C1 segment of cervical spinal cord (tissue), 14 donors: ENCODE results near the gene MMUT.
"Not testable (repeated sequence)": the region's sequence is repeated elsewhere in the genome, so short reads cannot be mapped to it uniquely, and the experiment has no call there.

Experiments
- DNase-seq, 14 donors: peaks; one replicate each; lab custom pipeline; 2025; lab: John Stamatoyannopoulos, UW

The MMUT gene

DNA sequence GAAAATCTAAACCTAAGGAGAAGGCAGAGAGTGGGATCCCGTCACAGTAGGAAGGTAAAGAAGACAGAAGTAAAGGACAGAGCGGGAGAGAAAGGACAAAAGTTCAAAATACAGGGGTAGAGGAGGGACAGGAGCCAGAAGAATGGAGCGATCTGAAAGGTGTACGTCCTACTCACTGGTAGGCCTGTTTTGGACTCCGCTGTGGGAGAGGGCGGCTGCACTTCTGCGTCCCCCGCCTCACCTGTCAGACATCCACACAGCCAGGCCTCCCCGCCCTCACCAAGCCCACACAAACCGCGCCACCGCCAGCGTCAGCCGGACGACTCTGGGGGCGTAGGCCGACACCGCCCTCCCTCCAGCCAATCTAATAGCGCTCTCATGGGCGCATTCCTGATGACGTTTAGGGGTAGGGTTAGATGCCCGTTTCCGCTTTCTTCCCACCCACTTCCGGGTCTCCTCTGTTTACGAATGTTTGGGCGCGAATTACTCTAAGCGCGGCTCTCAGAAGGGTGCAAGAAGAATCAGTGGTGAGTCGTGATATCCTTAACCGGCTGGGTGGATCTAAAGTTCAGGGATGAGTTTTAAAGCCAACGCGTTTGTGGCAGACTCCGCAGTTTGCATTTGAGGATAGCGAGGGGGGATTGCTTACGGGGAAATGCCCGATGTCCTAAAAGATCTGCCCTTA is at the start of gene MMUT, which contains the start of gene CENPQ:
MMUT (minus strand) TSS at position 327 of the 685 bp plus-strand sequence. CDS start 3,787 bp downstream, outside the sequence.
CENPQ (plus strand) TSS at position 444 of the 685 bp plus-strand sequence. CDS start 6,807 bp downstream, outside the sequence.
- DNase-seq: peak; percentile 31 to 92 (median 88)

- DNase-seq: no peak
Observed at GRCh38 chr6:49509342-49509741, 46.3 kb upstream of the MMUT start.

DNA sequence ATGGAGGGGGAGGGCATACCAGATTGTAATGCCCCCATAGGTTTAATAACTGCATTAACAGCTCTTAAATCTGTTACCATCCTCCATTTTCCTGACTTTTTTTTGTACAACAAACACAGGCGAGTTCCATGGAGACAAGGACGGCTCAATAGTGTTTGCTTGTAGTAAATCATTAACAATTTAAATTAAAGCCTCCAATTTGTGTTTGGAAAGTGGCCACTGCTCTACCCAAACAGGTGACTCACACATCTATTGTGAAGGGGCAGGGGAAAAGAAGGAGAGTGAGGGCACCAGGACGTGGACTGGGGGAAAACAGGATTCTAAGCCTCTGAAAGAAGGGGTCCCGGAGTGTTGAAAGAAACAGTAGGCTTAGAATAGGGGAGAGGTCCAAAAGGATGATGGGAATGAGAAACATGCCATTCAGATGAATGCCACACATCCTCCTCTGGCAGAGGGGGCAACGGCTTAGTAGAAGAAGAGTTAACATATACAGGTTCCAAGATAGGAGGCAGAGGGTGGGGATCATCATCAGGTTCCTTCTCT is 43.6 kb upstream of the MMUT start:
- DNase-seq: no peak

- DNase-seq: no peak
Observed at GRCh38 chr6:49504666-49505065, 41.6 kb upstream of the MMUT start.

DNA sequence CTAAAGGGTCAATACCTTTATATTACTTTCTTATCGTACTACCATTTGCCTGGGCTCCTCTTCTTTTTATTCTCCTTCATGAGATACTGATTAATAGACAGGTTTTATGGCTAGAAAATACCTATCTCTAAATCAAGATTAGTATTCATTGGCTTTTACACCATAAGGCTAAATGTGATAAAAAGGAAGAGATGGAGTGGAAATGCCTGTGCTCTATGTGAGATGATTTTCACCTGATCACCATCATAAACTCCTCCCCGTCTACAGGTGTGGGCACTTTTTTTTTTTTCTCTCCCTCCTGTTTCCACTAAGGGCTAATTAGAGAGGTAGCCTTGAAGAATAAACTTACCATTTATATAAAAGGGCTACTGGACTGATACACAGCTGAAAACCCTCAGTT is 36.6 kb upstream of the MMUT start, which contains the start of gene GLYATL3:
GLYATL3 (plus strand) TSS at position 301 of the 400 bp plus-strand sequence. CDS start 12,068 bp downstream, outside the sequence.
- no peak for DNase-seq

DNA sequence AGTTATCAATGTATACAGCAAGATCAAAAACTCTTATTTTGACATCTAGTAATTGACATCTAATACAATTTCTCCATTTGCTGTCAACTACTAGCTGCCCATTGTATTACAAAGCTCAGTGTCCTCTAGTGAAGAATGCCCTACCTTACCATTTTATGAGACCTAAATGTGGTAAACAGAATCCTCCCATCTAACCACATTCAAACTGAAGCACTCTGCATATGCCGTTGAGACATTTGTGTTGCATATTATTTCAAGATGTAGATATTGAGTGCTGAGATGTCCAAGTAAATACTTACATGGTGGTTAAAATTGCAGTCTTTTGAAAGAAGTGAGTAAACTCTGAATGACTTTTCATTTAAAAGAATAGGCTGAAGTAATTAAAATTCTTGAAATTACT is 36.1 kb upstream of the MMUT start:
- no peak for DNase-seq

DNA sequence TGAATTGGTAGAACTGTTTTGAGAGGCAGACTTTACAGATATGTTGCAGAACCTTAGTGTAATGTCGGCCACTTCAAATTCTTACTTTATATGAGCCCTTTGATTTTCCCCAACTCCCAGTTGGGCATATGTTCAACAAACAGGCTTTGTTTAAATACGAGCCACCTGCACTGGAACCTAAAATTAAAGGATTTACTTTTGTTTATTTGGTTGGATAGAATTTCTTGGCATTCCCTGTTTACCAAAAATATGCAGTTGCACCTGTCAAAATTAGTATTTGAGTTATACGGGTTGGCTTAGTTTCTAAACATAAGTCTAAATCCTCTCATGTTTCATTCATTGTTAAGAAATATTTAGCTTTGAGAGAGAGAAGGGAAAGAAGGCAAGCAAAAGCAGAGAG is 34.3 kb upstream of the MMUT start:
- DNase-seq: no peak

- DNase-seq: no peak
Observed at GRCh38 chr6:49490633-49491032, 27.6 kb upstream of the MMUT start.

DNA sequence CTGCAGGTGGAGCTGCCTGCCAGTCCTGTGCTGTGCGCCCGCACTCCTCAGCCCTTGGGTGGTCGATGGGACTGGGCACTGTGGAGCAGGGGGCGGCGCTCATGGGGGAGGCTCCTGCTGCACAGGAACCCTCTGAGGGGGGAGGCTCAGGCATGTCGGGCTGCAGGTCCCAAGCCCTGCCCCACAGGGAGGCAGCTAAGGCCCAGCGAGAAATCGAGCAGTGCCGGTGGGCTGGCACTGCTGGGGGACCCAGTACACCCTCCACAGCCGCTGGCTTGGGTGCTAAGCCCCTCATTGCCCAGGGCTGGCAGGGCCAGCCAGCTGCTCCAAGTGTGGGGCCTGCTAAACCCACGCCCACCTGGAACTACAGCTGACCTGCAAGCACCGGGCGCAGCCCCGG is 20.3 kb upstream of the MMUT start:
- DNase-seq: not testable (repeated sequence)

- DNase-seq: not testable (repeated sequence)
Observed at GRCh38 chr6:49481846-49482245, 18.8 kb upstream of the MMUT start.

DNA sequence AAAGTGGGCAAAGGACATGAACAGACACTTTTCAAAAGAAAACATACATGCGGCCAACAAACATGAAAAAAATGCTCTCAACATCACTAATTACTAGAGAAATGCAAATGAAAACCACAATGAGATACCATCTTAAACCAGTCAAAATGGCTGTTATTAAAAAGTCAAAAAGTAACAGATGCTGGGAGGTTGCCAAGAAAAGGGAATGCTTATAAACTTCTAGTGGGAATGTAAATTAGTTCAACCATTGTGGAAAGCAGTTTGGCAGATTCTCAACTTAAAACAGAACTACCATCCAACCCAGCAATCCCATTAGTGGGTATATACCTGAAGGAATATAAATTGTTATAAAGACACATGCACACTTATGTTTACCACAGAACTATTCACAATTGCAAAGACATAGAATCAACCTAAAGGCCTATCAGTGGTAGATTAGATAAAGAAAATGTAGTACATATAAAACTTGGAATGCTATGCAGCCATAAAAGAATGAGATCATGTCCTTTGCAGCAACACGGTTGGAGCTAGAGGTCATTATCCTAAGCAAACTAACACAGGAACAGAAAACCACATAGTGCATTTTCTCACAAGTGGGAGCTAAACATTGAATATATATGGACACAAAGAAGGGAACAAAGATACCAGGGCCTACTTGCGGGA is 16.4 kb upstream of the MMUT start:
- no peak for DNase-seq

DNA sequence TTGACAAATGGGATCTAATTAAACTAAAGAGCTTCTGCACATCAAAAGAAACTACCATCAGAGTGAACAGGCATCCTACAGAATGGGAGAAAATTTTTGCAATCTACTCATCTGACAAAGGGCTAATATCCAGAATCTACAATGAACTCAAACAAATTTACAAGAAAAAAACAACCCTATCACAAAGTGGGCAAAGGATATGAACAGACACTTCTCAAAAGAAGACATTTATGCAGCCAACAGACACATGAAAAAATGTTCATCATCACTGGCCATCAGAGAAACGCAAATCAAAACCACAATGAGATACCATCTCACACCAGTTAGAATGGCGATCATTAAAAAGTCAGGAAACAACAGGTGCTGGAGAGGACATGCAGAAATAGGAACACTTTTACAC is 13.5 kb upstream of the MMUT start:
- DNase-seq: not testable (repeated sequence)

GRCh38 chr6:49468042-49468441 is 5.0 kb upstream of the MMUT start:
- DNase-seq: no peak

GRCh38 chr6:49464691-49465090 is 1.6 kb upstream of the MMUT start:
- DNase-seq: no peak

DNA sequence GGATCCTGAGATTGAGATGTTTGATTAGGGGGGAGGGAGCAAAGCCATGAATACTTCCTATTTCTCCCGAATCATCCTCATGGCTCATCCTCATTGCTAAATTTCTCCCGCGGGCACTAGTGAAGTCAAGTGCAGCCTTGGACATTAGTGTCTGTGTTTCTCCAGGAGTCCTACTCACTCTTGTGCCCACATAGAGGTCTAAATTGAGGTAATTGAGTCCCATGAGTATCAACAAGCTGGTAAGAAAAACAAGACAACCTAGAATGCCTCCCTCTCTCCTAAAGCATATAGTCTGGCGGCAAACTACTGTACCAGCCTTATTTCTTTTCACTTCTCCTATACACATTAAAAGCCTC is 537 bp upstream of the MMUT start:
- DNase-seq: peak in 1 of 14 donors; percentile 30

GRCh38 chr6:49462599-49462926 is 490 bp downstream of the MMUT start:
- DNase-seq: no peak

- DNase-seq: no peak
Observed at GRCh38 chr6:49462071-49462470, 982 bp downstream of the MMUT start.

DNA sequence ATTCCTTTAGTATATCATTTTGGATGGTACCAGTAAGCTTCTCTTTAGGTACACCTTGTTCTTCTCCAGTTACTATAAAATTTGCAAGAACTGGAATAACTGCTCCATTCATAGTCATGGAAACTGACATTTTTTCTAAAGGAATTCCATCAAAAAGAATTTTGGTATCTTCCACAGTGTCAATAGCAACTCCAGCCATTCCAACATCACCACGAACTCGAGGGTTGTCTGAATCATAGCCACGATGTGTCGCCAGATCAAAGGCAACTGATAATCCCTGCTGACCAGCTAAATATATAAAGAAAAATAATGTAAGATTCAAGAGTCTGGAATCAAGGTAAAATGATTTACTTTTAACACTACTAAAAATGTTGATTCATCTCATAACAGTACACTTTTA is 5.3 kb downstream of the MMUT start:
- DNase-seq: no peak

GRCh38 chr6:49454787-49455709 is 8.0 kb downstream of the MMUT start:
- no peak for DNase-seq

- no peak for DNase-seq
Observed at GRCh38 chr6:49453221-49453620, 9.8 kb downstream of the MMUT start.

- DNase-seq: no peak
Observed at GRCh38 chr6:49430866-49431265, 32.2 kb downstream of the MMUT start.

- DNase-seq: no peak
Observed at GRCh38 chr6:49430187-49430586, 32.9 kb downstream of the MMUT start.
